ENCODE measurements around the gene TIFAB.
A peak's percentile ranks its signal among the peaks of the same experiment; 100 is the strongest.

The TIFAB gene

GRCh38 chr5:135481909-135482311 lies 29.8 kb upstream of the TIFAB start:
- no peak for DNase-seq (ENCODE audit: low read depth)

GRCh38 chr5:135481387-135481786 lies 29.2 kb upstream of the TIFAB start:
- DNase-seq (ENCODE audit: low read depth) = no peak

- no peak for DNase-seq (ENCODE audit: low read depth)
Measured at GRCh38 chr5:135480511-135480910, 28.4 kb upstream of the TIFAB start.

- no peak for DNase-seq (ENCODE audit: low read depth)
Measured at GRCh38 chr5:135478938-135479337, 26.8 kb upstream of the TIFAB start.

GRCh38 chr5:135477613-135478066 lies 25.5 kb upstream of the TIFAB start:
- DNase-seq (ENCODE audit: low read depth) = no peak

GRCh38 chr5:135476615-135477581 lies 24.7 kb upstream of the TIFAB start:
- DNase-seq (ENCODE audit: low read depth) = no peak

GRCh38 chr5:135473956-135474670 lies 22.0 kb upstream of the TIFAB start:
- no peak for DNase-seq (ENCODE audit: low read depth)

GRCh38 chr5:135472141-135472540 lies 20.0 kb upstream of the TIFAB start:
- DNase-seq (ENCODE audit: low read depth) = no peak

- DNase-seq (ENCODE audit: low read depth) = no peak
Measured at GRCh38 chr5:135471726-135472125, 19.6 kb upstream of the TIFAB start.

- DNase-seq (ENCODE audit: low read depth) = no peak
Measured at GRCh38 chr5:135469911-135470310, 17.8 kb upstream of the TIFAB start.

GRCh38 chr5:135468541-135468940 lies 16.4 kb upstream of the TIFAB start:
- no peak for DNase-seq (ENCODE audit: low read depth)

GRCh38 chr5:135467871-135468485 lies 15.8 kb upstream of the TIFAB start:
- no peak for DNase-seq (ENCODE audit: low read depth)

GRCh38 chr5:135467051-135467625 lies 15.0 kb upstream of the TIFAB start:
- DNase-seq (ENCODE audit: low read depth) = no peak

GRCh38 chr5:135466178-135467050 lies 14.3 kb upstream of the TIFAB start:
- peak; percentile 57 for DNase-seq (ENCODE audit: low read depth)

- no peak for DNase-seq (ENCODE audit: low read depth)
Measured at GRCh38 chr5:135465391-135466122, 13.4 kb upstream of the TIFAB start.

GRCh38 chr5:135462304-135462703 lies 10.2 kb upstream of the TIFAB start:
- peak; percentile 16 for DNase-seq (ENCODE audit: low read depth)

- no peak for DNase-seq (ENCODE audit: low read depth)
Measured at GRCh38 chr5:135461481-135462151, 9.5 kb upstream of the TIFAB start.

GRCh38 chr5:135460246-135461033 lies 8.3 kb upstream of the TIFAB start:
- DNase-seq (ENCODE audit: low read depth) = no peak

- no peak for DNase-seq (ENCODE audit: low read depth)
Measured at GRCh38 chr5:135458921-135459331, 6.8 kb upstream of the TIFAB start.
